HepG2 (cell line): ENCODE measurements around the gene TTC23L.

Experiments used
- CREM ChIP-seq, 2 experiments: sonication (generic) in 1 of 2; formaldehyde crosslinking in 1 of 2; IDR thresholded peaks; 2 replicates each; pipeline versions ENCODE4 v1.4.0 to v1.6.1; 2016 to 2020; ENCODE audit warnings: antibody characterized with exemption in 1 of 2, mild to moderate bottlenecking in 1 of 2, missing genetic modification reagents in 1 of 2
- EZH2 ChIP-seq: conservative IDR thresholded peaks from 2 replicates; pipeline ENCODE4 v1.6.1; 2012; ENCODE audit warnings: mild to moderate bottlenecking, low read depth, low read length, moderate library complexity
- MTA3 ChIP-seq: sonication (generic); formaldehyde crosslinking; IDR thresholded peaks from 2 replicates; pipeline ENCODE4 v1.4.0; 2020; ENCODE audit warnings: missing genetic modification reagents
- ONECUT2 ChIP-seq: sonication (generic); formaldehyde crosslinking; IDR thresholded peaks from 2 replicates; pipeline ENCODE4 v1.4.0; 2020; ENCODE audit warnings: missing genetic modification reagents
- POLR2A ChIP-seq, 2 experiments: IDR thresholded peaks; 2 replicates each; pipeline ENCODE4 v1.6.1; 2011; ENCODE audit warnings: low read depth in 2 of 2, low read length in 2 of 2, mild to moderate bottlenecking in 1 of 2, moderate library complexity in 1 of 2; ENCODE audit not compliant: insufficient read depth in 1 of 2
- SIN3A ChIP-seq: IDR thresholded peaks from 2 replicates; pipeline ENCODE4 v1.6.1; 2011; ENCODE audit warnings: low read depth, mild to moderate bottlenecking, control low read depth, low read length, borderline replicate concordance
- STAG1 ChIP-seq: sonication (generic); formaldehyde crosslinking; IDR thresholded peaks from 2 replicates; pipeline ENCODE4 v1.4.0; 2020; ENCODE audit warnings: missing genetic modification reagents
- XRCC5 ChIP-seq: fragments of 200-400 bp; formaldehyde crosslinking; optimal IDR thresholded peaks from 2 replicates; pipeline ENCODE3; 2017; ENCODE audit warnings: mild to moderate bottlenecking, low read length
- ZBTB43 ChIP-seq: sonication (generic); formaldehyde crosslinking; conservative IDR thresholded peaks from 2 replicates; pipeline ENCODE4 v1.4.0; 2020; ENCODE audit warnings: missing genetic modification reagents
- ZKSCAN1 ChIP-seq: fragments of 150-350 bp; IDR thresholded peaks from 2 replicates; pipeline ENCODE4 v1.6.1; 2014; ENCODE audit warnings: low read length
- ZNF780A ChIP-seq: sonication (generic); formaldehyde crosslinking; IDR thresholded peaks from 2 replicates; pipeline ENCODE4 v1.8.0; 2022; ENCODE audit warnings: mild to moderate bottlenecking, missing genetic modification reagents, moderate library complexity
- ZSCAN12 ChIP-seq: sonication (generic); formaldehyde crosslinking; IDR thresholded peaks from 2 replicates; pipeline ENCODE4 v1.9.0; 2021; ENCODE audit warnings: mild to moderate bottlenecking, missing genetic modification reagents
- TF ChIP-seq, protein P1 (sequence below): sonication (generic); formaldehyde crosslinking; IDR thresholded peaks from 2 replicates; pipeline ENCODE4 v1.5.0; 2020; ENCODE audit warnings: mild to moderate bottlenecking, missing genetic modification reagents, moderate library complexity

DNA sequence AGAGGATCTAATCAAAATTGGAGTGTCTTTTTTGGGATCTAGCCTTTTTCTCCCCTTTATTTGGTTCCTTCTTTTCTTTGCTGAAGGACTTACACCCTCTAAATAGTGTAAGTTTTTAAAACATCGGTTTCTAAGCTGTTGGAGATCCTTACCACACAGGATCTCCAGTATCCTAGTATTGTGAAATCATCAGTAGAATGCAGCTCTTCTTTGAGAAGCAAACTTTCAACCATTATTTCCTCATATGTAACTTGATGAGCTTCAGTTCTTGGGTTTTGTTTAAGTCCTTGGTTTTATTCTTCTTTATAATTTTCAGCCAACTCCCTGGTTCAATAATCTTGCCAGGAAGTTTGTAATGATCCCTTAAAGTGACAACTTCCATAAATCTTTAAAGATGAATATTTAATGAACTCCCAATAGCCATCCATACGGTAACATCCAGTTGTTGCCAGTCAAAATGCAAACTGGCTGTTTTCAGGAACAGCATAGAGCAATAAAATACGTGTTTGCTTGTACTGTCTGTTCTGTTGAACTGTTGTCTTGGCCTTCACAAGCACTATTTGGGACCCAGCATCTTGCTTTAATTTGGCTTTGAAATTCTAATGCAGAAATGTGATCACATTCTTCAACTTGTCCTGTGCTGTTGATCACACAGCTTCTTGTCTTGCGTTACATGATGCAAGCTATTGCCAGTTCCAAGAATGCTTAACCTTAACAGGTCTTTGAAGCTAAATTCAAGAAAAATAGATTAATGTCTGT lies 34.8 kb upstream of the TTC23L start:
- TF ChIP-seq ONECUT2 (CRISPR knock-in tag) (no peak), EZH2 (no peak), ZBTB43 (CRISPR knock-in tag) (no peak), ZNF780A (no peak), SIN3A (no peak), STAG1 (no peak), XRCC5 (no peak), MTA3 (no peak), ZKSCAN1 (no peak), CREM (IDR thresholded peaks at IDR 0.05) (no peak), CREM (CRISPR knock-in tag; IDR thresholded peaks at IDR 0.05) (no peak), POLR2A (IDR thresholded peaks at IDR 0.05; ENCODE audit: insufficient read depth in 1 of 2, low read depth in 2 of 2, low read length in 2 of 2) (no peak), ZSCAN12 (no peak)
- TF ChIP-seq, protein P1, sequence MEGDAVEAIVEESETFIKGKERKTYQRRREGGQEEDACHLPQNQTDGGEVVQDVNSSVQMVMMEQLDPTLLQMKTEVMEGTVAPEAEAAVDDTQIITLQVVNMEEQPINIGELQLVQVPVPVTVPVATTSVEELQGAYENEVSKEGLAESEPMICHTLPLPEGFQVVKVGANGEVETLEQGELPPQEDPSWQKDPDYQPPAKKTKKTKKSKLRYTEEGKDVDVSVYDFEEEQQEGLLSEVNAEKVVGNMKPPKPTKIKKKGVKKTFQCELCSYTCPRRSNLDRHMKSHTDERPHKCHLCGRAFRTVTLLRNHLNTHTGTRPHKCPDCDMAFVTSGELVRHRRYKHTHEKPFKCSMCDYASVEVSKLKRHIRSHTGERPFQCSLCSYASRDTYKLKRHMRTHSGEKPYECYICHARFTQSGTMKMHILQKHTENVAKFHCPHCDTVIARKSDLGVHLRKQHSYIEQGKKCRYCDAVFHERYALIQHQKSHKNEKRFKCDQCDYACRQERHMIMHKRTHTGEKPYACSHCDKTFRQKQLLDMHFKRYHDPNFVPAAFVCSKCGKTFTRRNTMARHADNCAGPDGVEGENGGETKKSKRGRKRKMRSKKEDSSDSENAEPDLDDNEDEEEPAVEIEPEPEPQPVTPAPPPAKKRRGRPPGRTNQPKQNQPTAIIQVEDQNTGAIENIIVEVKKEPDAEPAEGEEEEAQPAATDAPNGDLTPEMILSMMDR: no peak
